Thoracic aorta (tissue), 2 donors: Measurements from ENCODE around the gene NAA11. TPM values are rescaled to one million over a fixed set of nuclear protein-coding genes. Genes with fewer than 3 reads are reported as not detected.

Experiments used
- ATAC-seq: fragments of 150-250 bp; one replicate; pipeline ENCODE4 v1.8.0; 2017; ENCODE audit warnings: low read depth; ENCODE audit not compliant: insufficient number of reproducible peaks, low FRiP score
- DNase-seq: peaks from one replicate; pipeline ENCODE4 v3.0.0-alpha.2; 2020; ENCODE audit warnings: low spot score
- H3K27ac ChIP-seq, 2 donors: fragments of 200-600 bp; sonication (generic); 1 replicate in 1 of 2; 2 replicates in 1 of 2; pipeline ENCODE4 v1.5.1; 2016; ENCODE audit warnings: mild to moderate bottlenecking in 2 of 2, moderate library complexity in 2 of 2
- H3K27me3 ChIP-seq: fragments of 200-600 bp; sonication (generic); replicated peaks from 2 replicates; pipeline ENCODE4 v1.6.0; 2016; ENCODE audit warnings: mild to moderate bottlenecking; ENCODE audit not compliant: insufficient read depth
- H3K36me3 ChIP-seq: fragments of 200-600 bp; sonication (generic); one replicate; pipeline ENCODE4 v1.5.1; 2016
- H3K4me1 ChIP-seq, 2 donors: fragments of 200-600 bp; sonication (generic); 1 replicate in 1 of 2; 2 replicates in 1 of 2; pipeline versions ENCODE4 v1.5.1 to v1.6.0; 2016; ENCODE audit warnings: low read depth in 2 of 2, mild to moderate bottlenecking in 1 of 2; ENCODE audit not compliant: control insufficient read depth in 1 of 2
- H3K4me3 ChIP-seq: fragments of 200-600 bp; sonication (generic); 2 replicates; pipeline ENCODE4 v1.5.1; 2016; ENCODE audit warnings: mild to moderate bottlenecking
- H3K9me3 ChIP-seq: fragments of 200-600 bp; sonication (generic); 2 replicates; pipeline ENCODE4 v1.5.1; 2016
- total RNA-seq, 2 donors: library from RNA; depleted of rRNA; stranded (reverse); fragments of >200 nt; gene quantifications; one replicate each; pipeline versions ENCODE4 v1.1.0 to v1.2.3, GENCODE V29; 2016
- TF ChIP-seq, protein P1 (sequence below): fragments of 200-600 bp; sonication (generic); IDR thresholded peaks from one replicate; pipeline ENCODE4 v1.5.1; 2019; ENCODE audit warnings: antibody characterized with exemption

NAA11 gene
- total RNA-seq, 2 donors from 2014 or later: not detected

DNA sequence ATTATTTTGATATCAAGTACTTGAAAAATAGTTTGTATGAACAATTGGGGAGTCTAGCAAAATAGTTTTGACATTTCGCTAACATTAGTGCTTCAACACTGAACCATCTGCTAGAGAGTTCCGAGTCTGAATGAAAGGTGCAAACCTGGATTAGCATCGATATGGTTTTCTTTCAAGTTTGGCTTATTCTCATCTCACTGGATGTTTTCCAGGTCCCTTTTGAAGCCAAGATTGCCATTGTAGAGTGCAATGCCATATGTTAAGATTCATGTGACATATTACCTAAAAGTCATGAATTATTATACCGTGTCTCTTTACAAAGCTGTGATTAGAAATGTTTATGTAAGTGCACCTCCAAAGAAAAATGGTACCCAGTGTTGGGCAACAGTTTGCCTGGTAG is 36.8 kb upstream of the NAA11 start:
- no peaks in the 10 kb centered on the region for H3K27me3 ChIP-seq

DNA sequence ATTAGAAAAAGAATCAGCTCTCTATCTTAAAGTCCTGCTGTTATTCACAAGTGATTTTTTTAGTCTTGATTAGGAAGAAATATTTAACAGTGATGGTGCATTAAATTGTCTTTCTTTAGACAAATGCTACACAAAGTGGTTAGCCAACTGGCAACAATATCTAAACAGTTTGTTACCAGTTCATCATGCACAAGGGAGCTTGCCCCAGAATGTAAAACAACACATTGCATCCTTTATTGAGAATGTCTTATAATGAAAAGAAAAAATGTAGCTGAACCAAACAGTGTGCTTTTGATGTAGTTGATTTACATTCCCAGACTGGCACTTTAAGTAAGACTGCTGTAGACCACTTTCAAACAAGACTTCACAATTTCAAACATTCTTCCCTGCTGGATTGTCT is 34.1 kb upstream of the NAA11 start:
- TF ChIP-seq, protein P1, sequence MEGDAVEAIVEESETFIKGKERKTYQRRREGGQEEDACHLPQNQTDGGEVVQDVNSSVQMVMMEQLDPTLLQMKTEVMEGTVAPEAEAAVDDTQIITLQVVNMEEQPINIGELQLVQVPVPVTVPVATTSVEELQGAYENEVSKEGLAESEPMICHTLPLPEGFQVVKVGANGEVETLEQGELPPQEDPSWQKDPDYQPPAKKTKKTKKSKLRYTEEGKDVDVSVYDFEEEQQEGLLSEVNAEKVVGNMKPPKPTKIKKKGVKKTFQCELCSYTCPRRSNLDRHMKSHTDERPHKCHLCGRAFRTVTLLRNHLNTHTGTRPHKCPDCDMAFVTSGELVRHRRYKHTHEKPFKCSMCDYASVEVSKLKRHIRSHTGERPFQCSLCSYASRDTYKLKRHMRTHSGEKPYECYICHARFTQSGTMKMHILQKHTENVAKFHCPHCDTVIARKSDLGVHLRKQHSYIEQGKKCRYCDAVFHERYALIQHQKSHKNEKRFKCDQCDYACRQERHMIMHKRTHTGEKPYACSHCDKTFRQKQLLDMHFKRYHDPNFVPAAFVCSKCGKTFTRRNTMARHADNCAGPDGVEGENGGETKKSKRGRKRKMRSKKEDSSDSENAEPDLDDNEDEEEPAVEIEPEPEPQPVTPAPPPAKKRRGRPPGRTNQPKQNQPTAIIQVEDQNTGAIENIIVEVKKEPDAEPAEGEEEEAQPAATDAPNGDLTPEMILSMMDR: no peak
- no peak for ATAC-seq
- H3K27ac ChIP-seq: no peak overlapping the region

More for the DNA sequence above, 36.8 kb upstream of the NAA11 start:
- H3K4me1 ChIP-seq: no peaks in the 10 kb centered on the region
- H3K27ac ChIP-seq: no peak overlapping the region
- H3K9me3 ChIP-seq: no peaks in the 10 kb centered on the region
- ATAC-seq: no peak
- no peak overlapping the region for H3K4me3 ChIP-seq
- TF ChIP-seq, protein P1: no peak
- H3K36me3 ChIP-seq: no peaks in the 10 kb centered on the region
- DNase-seq: no peak

DNA sequence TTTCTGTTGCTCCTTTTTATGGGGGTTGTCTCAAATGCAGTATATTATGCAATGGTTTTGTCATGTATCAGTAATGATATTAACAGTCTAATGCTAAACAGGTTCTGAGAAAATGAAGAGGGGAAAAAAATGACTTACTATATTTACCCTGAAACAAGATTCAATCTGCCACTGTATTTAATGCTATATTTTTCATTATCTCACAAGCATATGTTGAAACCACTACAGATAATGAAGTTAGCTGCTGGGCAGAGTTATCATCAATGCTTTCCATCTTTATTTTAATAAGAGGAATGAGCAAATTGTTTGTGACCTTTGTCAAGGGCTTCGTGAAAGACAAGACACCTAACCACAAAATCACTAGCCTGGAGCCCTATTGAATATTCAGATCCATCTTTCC is 32.6 kb upstream of the NAA11 start:
- H3K27ac ChIP-seq: no peak overlapping the region
- TF ChIP-seq, protein P1: no peak
- H3K4me1 ChIP-seq: no peaks in the 10 kb centered on the region
- no peak overlapping the region for H3K4me3 ChIP-seq
- ATAC-seq: no peak
- no peaks in the 10 kb centered on the region for H3K36me3 ChIP-seq
- DNase-seq: no peak
- H3K9me3 ChIP-seq: no peaks in the 10 kb centered on the region
- H3K27me3 ChIP-seq: no peaks in the 10 kb centered on the region

More for the DNA sequence above, 34.1 kb upstream of the NAA11 start:
- Histone ChIP-seq H3K4me1 (no peaks in the 10 kb centered on the region), H3K4me3 (no peak overlapping the region), H3K36me3 (no peaks in the 10 kb centered on the region), H3K27me3 (no peaks in the 10 kb centered on the region), H3K9me3 (no peaks in the 10 kb centered on the region)
- DNase-seq: no peak

- no peaks in the 10 kb centered on the region for H3K4me1 ChIP-seq
- no peaks in the 10 kb centered on the region for H3K36me3 ChIP-seq
- ATAC-seq (no peak), DNase-seq (no peak)
- H3K27ac ChIP-seq: no peak overlapping the region
- H3K9me3 ChIP-seq: no peaks in the 10 kb centered on the region
- TF ChIP-seq, protein P1: no peak
- no peak overlapping the region for H3K4me3 ChIP-seq
- no peaks in the 10 kb centered on the region for H3K27me3 ChIP-seq
Observed at GRCh38 chr4:79357365-79357764, 31.5 kb upstream of the NAA11 start.

GRCh38 chr4:79353075-79353474 is 27.2 kb upstream of the NAA11 start:
- Histone ChIP-seq H3K36me3 (no peaks in the 10 kb centered on the region), H3K4me1 (no peaks in the 10 kb centered on the region), H3K4me3 (no peak overlapping the region), H3K27ac (no peak overlapping the region), H3K27me3 (no peaks in the 10 kb centered on the region), H3K9me3 (no peaks in the 10 kb centered on the region)
- TF ChIP-seq, protein P1: no peak
- ATAC-seq (no peak), DNase-seq (no peak)
